GM12878 (cell line): Measurements from ENCODE around the gene EPB41. TPM values are rescaled to one million over a fixed set of nuclear protein-coding genes. Genes with fewer than 3 reads are reported as not detected.

ENCODE experiments used
- ATAC-seq: fragments of 200-7000 bp; cut with Tn5 transposase; 3 replicates; pipeline ENCODE4 v1.9.1; 2020; ENCODE audit warnings: mild to moderate bottlenecking, moderate library complexity
- BruUV-seq: library from RNA; stranded (reverse); fragments of 400-500 nt; replicated peaks from 2 replicates; lab custom pipeline; 2021; lab: Mats Ljungman, UMichigan
- CTCF ChIA-PET: fragments of 300-600 bp; sonication (Branson Sonifier 250); formaldehyde crosslinking; extraction: SDS; loops from one replicate; lab custom pipeline; 2021; ENCODE audit warnings: inconsistent platforms; lab: Yijun Ruan, JAX
- POLR2A ChIA-PET: fragments of 350-600 bp; formaldehyde crosslinking; extraction: SDS; loops from one replicate; lab custom pipeline; 2021; ENCODE audit warnings: inconsistent platforms; lab: Charles Lee
- RAD21 ChIA-PET: fragments of 300-600 bp; sonication (Branson Sonifier 250); formaldehyde crosslinking; loops from one replicate; lab custom pipeline; 2023; ENCODE audit warnings: antibody characterized with exemption; ENCODE audit not compliant: unreplicated experiment; lab: Charles Lee
- SMC1A ChIA-PET: fragments of 300-600 bp; sonication (Branson Sonifier 250); formaldehyde crosslinking; loops from one replicate; lab custom pipeline; 2023; ENCODE audit not compliant: unreplicated experiment, uncharacterized antibody; lab: Charles Lee
- DNase-seq: peaks from one replicate; pipeline ENCODE4 v3.0.0-alpha.2; 2011; ENCODE audit warnings: low read depth, low spot score
- FAIRE-seq: peaks from 3 replicates; lab custom pipeline; 2011; peaks lifted over from hg19 to GRCh38; lab: Jason Lieb, UNC
- H2AFZ ChIP-seq: 2 replicates; pipeline ENCODE4 v1.6.0; 2011; ENCODE audit warnings: low read depth, low read length, control low read depth; ENCODE audit not compliant: control insufficient read depth
- H3K27ac ChIP-seq: 2 replicates; pipeline ENCODE4 v1.5.1; 2011; ENCODE audit warnings: control low read depth; ENCODE audit not compliant: control insufficient read depth, insufficient read depth
- H3K27me3 ChIP-seq, 2 experiments: replicated peaks in 1 of 2; 2 replicates each; pipeline versions ENCODE4 v1.6.0 to v1.6.1; 2011; ENCODE audit warnings: low read length in 1 of 2; ENCODE audit not compliant: control insufficient read depth in 2 of 2, insufficient read depth in 2 of 2
- H3K36me3 ChIP-seq, 2 experiments: 2 replicates each; pipeline ENCODE4 v1.5.1; 2011; ENCODE audit warnings: low read length in 1 of 2; ENCODE audit not compliant: control insufficient read depth in 2 of 2, insufficient read depth in 2 of 2
- H3K4me1 ChIP-seq: 2 replicates; pipeline ENCODE4 v1.6.1; 2011; ENCODE audit warnings: mild to moderate bottlenecking, low read length, moderate library complexity, mixed read lengths; ENCODE audit not compliant: control insufficient read depth, insufficient read depth
- H3K4me2 ChIP-seq: 2 replicates; pipeline ENCODE4 v1.6.0; 2011; ENCODE audit warnings: control low read depth; ENCODE audit not compliant: control insufficient read depth, insufficient read depth
- H3K4me3 ChIP-seq: fragments of 200-600 bp; sonication (generic); 2 replicates; pipeline ENCODE4 v1.5.1; 2016
- H3K79me2 ChIP-seq: 2 replicates; pipeline ENCODE4 v1.6.0; 2011; ENCODE audit warnings: low read length; ENCODE audit not compliant: control insufficient read depth, insufficient read depth
- H3K9ac ChIP-seq: 2 replicates; pipeline ENCODE4 v1.8.0; 2011; ENCODE audit warnings: low read length, control low read depth, mixed read lengths; ENCODE audit not compliant: control insufficient read depth, insufficient read depth
- H3K9me3 ChIP-seq: replicated peaks from 3 replicates; pipeline ENCODE4 v1.5.1; 2011; ENCODE audit warnings: mild to moderate bottlenecking, low read length; ENCODE audit not compliant: control insufficient read depth, insufficient read depth
- H4K20me1 ChIP-seq: 2 replicates; pipeline ENCODE4 v1.6.0; 2011; ENCODE audit not compliant: control insufficient read depth, insufficient read depth
- GATAD2B ChIP-seq: fragments of 450-650 bp; conservative IDR thresholded peaks from 2 replicates; pipeline ENCODE4 v1.6.1; 2017; ENCODE audit warnings: low read depth, mild to moderate bottlenecking, moderate library complexity
- JUND ChIP-seq: IDR thresholded peaks from 2 replicates; pipeline ENCODE4 v1.6.1; 2012; ENCODE audit warnings: low read depth, mild to moderate bottlenecking, low read length, improper control_type of control experiment, moderate library complexity
- KDM1A ChIP-seq: fragments of 200-600 bp; sonication (generic); IDR thresholded peaks from 2 replicates; pipeline ENCODE4 v1.6.1; 2016; ENCODE audit warnings: borderline replicate concordance
- RCOR1 ChIP-seq: conservative IDR thresholded peaks from 2 replicates; pipeline ENCODE4 v1.6.1; 2012; ENCODE audit warnings: low read depth, low read length, improper control_type of control experiment
- SMAD5 ChIP-seq: IDR thresholded peaks from 2 replicates; pipeline ENCODE4 v1.6.1; 2016; ENCODE audit warnings: antibody characterized with exemption, low read depth
- SMARCA5 ChIP-seq: fragments of 450-650 bp; IDR thresholded peaks from 2 replicates; pipeline ENCODE4 v1.6.1; 2017; ENCODE audit warnings: mild to moderate bottlenecking
- SP1 ChIP-seq: IDR thresholded peaks from one replicate; pipeline ENCODE4 v1.6.1; 2011; ENCODE audit warnings: low read depth, low read length
- TBL1XR1 ChIP-seq: IDR thresholded peaks from 2 replicates; pipeline ENCODE4 v1.6.1; 2012; ENCODE audit warnings: low read depth, low read length, improper control_type of control experiment
- WGBS: methylation state at CpG from one replicate; pipeline ENCODE4 v1.1.6; 2016; ENCODE audit warnings: low lambda C conversion rate; ENCODE audit not compliant: insufficient replicate concordance, insufficient coverage; ENCODE audit errors: missing lambda C conversion rate; 5-methylcytosine and 5-hydroxymethylcytosine counted together
- in situ Hi-C: fragments of 300-500 bp; cut with MboI; formaldehyde crosslinking; loops from 9 replicates; pipeline ENCODE4 v1.14.3; 2018; ENCODE audit warnings: mixed read lengths
- intact Hi-C: fragments of 100-400 bp; cut with micrococcal nuclease; formaldehyde crosslinking; loops from one replicate; pipeline ENCODE4 v1.14.2; 2022; ENCODE audit not compliant: unreplicated experiment
- polyA plus RNA-seq, 11 experiments: library from polyadenylated mRNA; depleted of rRNA in 4 of 11; unstranded in 6 of 11; stranded (reverse) in 5 of 11; fragments of >200 nt; fragmentation: Nextera tagmentation in 4 of 11; fragmentation: Illumina TruSeq in 1 of 11; extraction: Ambion mirVana in 4 of 11; extraction: Trizol in 1 of 11; gene quantifications; 1 replicate in 1 of 11; 2 replicates in 10 of 11; pipeline versions ENCODE4 v1.2.1 to v1.2.3, GENCODE V29; 2011 to 2016; ENCODE audit warnings: inconsistent platforms in 2 of 11, missing spikeins in 2 of 11, low read depth in 1 of 11
- total RNA-seq, 4 experiments: library from RNA; depleted of rRNA in 3 of 4; stranded (reverse); fragments of >200 nt in 3 of 4; fragmentation: Illumina TruSeq in 1 of 4; extraction: Trizol in 1 of 4; gene quantifications; 2 replicates each; pipeline versions ENCODE4 v1.2.1 to v1.2.3, GENCODE V29; 2013 to 2021
- TF ChIP-seq, protein P1 (sequence below): IDR thresholded peaks from 2 replicates; pipeline ENCODE4 v1.6.1; 2011; ENCODE audit warnings: low read depth, mild to moderate bottlenecking, low read length, moderate library complexity, borderline replicate concordance; ENCODE audit errors: extremely low read depth
- TF ChIP-seq, protein P2 (sequence below): fragments of 450-650 bp; IDR thresholded peaks from 2 replicates; pipeline ENCODE4 v1.6.1; 2017; ENCODE audit warnings: mild to moderate bottlenecking, moderate library complexity
- TF ChIP-seq, protein P3 (sequence below): fragments of 450-650 bp; formaldehyde crosslinking; IDR thresholded peaks from 2 replicates; pipeline ENCODE4 v1.4.0; 2020; ENCODE audit warnings: mild to moderate bottlenecking, moderate library complexity

EPB41 gene
- total and polyA plus RNA-seq, 10 of the 15 experiments (the other 5 are each of a cell fraction or from before 2014, with no cell fraction given): 1.1 to 77.6 (median 58.8) TPM

DNA sequence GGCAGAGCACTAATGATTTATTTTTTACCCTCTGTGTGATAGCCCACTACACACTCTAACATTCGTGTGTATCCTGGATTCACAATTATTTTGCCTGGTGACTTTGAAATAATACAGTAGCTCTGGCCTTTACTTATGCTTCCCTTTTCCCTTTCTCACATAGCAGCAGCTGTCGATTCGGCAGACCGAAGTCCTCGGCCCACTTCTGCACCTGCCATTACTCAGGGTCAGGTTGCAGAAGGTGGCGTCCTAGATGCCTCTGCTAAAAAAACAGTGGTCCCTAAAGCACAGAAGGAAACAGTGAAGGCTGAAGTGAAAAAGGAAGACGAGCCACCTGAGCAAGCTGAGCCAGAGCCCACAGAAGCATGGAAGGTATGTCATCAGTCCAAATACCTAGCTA lies 138.6 kb downstream of the EPB41 start:
- SMC1A ChIA-PET: interaction anchor here (0.8 to 2.2 kb wide), 2 partner anchors 9 to 146 kb away, joined by 3 to 10 read pairs; no protein-coding TSS in a partner anchor
- no peaks in the 10 kb centered on the region for H3K36me3 ChIP-seq
- H3K79me2 ChIP-seq: no peaks in the 10 kb centered on the region
- BruUV-seq: no TSS peak
- no peak overlapping the region for H3K4me3 ChIP-seq
- in situ Hi-C loops (no loop called here), intact Hi-C loops (no loop called here)
- 94% methylated on average over 7 of the region's 7 CpGs for WGBS
- CTCF ChIA-PET: interaction anchor here (0.6 to 1.6 kb wide), 2 partner anchors 144 to 150 kb away, joined by 3 to 4 read pairs; no protein-coding TSS in a partner anchor
- no peaks in the 10 kb centered on the region for H3K27me3 ChIP-seq
- no peaks in the 10 kb centered on the region for H3K4me1 ChIP-seq
- FAIRE-seq (no peak), ATAC-seq (no peak), DNase-seq (no peak)
- no peak overlapping the region for H3K9ac ChIP-seq
- RAD21 ChIA-PET: no interaction called here
- POLR2A ChIA-PET: no interaction called here
- H3K9me3 ChIP-seq: no peaks in the 10 kb centered on the region
- no peaks in the 10 kb centered on the region for H4K20me1 ChIP-seq
- H3K27ac ChIP-seq: no peak overlapping the region
- no peak overlapping the region for H3K4me2 ChIP-seq
- TF ChIP-seq GATAD2B (no peak), KDM1A (no peak), TBL1XR1 (no peak), SMARCA5 (no peak), SMAD5 (no peak), RCOR1 (no peak), JUND (no peak), SP1 (no peak)
- TF ChIP-seq, protein P1, sequence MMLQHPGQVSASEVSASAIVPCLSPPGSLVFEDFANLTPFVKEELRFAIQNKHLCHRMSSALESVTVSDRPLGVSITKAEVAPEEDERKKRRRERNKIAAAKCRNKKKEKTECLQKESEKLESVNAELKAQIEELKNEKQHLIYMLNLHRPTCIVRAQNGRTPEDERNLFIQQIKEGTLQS: no peak
- TF ChIP-seq, protein P2, sequence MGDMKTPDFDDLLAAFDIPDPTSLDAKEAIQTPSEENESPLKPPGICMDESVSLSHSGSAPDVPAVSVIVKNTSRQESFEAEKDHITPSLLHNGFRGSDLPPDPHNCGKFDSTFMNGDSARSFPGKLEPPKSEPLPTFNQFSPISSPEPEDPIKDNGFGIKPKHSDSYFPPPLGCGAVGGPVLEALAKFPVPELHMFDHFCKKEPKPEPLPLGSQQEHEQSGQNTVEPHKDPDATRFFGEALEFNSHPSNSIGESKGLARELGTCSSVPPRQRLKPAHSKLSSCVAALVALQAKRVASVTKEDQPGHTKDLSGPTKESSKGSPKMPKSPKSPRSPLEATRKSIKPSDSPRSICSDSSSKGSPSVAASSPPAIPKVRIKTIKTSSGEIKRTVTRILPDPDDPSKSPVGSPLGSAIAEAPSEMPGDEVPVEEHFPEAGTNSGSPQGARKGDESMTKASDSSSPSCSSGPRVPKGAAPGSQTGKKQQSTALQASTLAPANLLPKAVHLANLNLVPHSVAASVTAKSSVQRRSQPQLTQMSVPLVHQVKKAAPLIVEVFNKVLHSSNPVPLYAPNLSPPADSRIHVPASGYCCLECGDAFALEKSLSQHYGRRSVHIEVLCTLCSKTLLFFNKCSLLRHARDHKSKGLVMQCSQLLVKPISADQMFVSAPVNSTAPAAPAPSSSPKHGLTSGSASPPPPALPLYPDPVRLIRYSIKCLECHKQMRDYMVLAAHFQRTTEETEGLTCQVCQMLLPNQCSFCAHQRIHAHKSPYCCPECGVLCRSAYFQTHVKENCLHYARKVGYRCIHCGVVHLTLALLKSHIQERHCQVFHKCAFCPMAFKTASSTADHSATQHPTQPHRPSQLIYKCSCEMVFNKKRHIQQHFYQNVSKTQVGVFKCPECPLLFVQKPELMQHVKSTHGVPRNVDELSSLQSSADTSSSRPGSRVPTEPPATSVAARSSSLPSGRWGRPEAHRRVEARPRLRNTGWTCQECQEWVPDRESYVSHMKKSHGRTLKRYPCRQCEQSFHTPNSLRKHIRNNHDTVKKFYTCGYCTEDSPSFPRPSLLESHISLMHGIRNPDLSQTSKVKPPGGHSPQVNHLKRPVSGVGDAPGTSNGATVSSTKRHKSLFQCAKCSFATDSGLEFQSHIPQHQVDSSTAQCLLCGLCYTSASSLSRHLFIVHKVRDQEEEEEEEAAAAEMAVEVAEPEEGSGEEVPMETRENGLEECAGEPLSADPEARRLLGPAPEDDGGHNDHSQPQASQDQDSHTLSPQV: no peak
- TF ChIP-seq, protein P3, sequence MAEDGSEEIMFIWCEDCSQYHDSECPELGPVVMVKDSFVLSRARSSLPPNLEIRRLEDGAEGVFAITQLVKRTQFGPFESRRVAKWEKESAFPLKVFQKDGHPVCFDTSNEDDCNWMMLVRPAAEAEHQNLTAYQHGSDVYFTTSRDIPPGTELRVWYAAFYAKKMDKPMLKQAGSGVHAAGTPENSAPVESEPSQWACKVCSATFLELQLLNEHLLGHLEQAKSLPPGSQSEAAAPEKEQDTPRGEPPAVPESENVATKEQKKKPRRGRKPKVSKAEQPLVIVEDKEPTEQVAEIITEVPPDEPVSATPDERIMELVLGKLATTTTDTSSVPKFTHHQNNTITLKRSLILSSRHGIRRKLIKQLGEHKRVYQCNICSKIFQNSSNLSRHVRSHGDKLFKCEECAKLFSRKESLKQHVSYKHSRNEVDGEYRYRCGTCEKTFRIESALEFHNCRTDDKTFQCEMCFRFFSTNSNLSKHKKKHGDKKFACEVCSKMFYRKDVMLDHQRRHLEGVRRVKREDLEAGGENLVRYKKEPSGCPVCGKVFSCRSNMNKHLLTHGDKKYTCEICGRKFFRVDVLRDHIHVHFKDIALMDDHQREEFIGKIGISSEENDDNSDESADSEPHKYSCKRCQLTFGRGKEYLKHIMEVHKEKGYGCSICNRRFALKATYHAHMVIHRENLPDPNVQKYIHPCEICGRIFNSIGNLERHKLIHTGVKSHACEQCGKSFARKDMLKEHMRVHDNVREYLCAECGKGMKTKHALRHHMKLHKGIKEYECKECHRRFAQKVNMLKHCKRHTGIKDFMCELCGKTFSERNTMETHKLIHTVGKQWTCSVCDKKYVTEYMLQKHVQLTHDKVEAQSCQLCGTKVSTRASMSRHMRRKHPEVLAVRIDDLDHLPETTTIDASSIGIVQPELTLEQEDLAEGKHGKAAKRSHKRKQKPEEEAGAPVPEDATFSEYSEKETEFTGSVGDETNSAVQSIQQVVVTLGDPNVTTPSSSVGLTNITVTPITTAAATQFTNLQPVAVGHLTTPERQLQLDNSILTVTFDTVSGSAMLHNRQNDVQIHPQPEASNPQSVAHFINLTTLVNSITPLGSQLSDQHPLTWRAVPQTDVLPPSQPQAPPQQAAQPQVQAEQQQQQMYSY (CRISPR knock-in tag): no peak
- TF ChIP-seq, all 136 proteins: peak for 0
- no peak overlapping the region for H2AFZ ChIP-seq
